ENCODE measurements around the gene TRIM17.
"Not testable (repeated sequence)": the region's sequence is repeated elsewhere in the genome, so short reads cannot be mapped to it uniquely, and the experiment has no call there.

TRIM17 gene

DNA sequence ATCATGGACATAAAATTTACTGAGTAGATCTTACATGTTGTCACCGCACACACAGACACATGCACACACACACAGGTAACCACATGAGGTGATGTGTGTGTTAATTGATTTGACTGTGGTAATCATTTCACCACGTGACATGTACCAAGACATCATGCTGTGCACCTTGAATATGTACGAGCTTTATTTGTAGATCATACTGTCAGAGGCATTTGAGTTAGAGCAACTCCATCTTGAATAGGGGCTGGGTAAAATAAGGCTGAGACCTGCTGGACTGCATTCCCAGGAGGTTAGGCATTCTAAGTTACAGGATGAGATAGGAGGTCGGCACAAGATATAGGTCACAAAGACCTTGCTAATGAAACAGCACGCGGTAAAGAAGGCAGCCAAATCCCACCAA is 31.7 kb upstream of the TRIM17 start:
- no peak for DNase-seq (ENCODE audit: low read depth)

DNA sequence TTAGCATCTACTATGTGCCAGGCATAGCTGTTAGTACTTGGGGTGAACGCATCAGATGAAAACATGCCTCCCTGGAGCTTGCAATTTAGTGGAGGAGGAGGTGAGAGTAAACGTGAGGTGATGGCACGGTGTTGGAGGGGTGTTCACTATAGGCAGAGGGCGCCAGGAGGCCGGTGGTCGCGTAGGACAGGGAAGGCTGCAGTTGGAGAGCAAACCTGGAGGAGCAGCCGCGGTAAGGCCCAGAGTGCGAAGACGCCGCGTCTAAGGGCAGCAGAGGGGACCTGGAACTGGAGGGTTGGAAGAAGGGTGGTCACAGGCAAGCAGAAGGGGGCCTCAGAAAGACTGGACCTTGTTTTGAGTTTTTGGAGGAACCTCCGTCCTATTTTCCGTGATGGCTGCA is 30.2 kb upstream of the TRIM17 start:
- no peak for DNase-seq (ENCODE audit: low read depth)

DNA sequence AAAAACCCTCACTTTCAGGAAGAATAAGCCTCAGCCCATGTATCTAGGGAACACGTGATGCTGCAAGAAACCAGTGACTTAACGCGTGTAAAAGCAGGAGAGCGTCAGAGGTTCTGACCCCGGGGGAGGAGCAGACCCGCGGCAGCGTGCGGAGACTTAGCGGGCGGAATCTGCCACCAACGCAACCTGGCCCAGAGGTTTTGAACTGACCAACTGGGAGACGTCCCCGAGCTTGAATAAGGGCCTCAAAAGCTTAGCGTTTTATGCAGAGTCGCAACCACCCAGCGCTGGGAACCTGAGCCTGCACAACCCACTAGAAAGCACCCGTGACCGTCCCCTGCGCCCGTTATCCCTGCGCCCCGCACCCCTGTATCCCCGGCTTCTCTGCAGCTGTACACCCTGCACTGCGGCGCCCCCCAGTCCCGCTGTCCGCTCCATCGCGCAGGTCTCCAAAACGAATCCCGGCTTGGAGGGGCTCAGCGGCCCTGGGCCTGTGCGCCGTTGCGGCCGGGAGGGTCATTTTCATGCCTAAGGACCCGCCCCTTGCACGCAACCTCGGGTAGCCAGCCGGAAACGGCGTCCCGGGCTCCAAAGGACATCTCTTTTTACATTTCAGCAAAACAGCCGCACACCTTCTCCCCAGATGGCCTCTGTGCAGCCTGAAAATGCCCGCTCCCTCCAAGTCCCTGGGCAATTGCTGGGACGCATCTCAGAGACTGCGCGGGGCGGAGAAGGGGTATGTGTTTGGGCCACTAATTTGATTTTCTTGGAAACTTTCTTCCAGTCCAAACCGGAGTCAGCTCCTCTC is 29.4 kb upstream of the TRIM17 start:
- peak; percentile 35 for DNase-seq (ENCODE audit: low read depth)

DNA sequence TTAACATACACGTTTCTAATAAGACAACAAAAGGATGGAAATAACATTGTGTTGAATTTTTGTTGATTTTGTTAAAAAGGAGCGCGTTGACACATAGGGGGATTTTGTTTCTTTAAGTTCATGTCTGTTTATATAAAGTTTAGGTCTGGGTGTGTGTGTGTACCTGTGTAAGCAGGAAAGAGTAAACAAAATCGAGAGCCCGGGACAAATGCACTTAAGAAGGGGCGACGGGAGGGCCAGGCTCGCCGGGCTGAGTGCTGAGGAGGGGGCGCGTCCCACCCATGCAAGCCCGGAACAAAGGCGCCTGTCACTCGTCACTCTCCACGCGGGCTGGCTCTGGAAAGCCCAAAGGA is 28.8 kb upstream of the TRIM17 start:
- DNase-seq (ENCODE audit: low read depth), result no peak

DNA sequence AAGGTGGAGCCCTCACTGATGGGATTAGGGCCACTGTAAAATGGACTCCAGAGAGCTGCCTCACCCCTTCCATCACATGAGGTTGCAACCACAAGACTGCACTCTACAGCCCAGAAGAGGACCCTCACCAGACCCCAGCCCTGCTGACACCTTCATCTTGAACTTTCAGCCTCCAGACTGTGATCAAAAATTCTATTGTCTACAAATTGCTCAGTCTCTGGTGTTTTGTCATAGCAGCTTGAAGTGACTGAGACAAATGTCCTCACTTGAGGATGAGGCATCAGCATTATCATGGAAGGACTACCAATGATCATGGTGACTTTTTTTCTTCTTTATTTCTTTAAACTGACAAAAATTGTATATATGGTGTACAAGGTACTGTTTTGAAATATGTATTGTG is 26.7 kb upstream of the TRIM17 start:
- DNase-seq (ENCODE audit: low read depth), result no peak

DNA sequence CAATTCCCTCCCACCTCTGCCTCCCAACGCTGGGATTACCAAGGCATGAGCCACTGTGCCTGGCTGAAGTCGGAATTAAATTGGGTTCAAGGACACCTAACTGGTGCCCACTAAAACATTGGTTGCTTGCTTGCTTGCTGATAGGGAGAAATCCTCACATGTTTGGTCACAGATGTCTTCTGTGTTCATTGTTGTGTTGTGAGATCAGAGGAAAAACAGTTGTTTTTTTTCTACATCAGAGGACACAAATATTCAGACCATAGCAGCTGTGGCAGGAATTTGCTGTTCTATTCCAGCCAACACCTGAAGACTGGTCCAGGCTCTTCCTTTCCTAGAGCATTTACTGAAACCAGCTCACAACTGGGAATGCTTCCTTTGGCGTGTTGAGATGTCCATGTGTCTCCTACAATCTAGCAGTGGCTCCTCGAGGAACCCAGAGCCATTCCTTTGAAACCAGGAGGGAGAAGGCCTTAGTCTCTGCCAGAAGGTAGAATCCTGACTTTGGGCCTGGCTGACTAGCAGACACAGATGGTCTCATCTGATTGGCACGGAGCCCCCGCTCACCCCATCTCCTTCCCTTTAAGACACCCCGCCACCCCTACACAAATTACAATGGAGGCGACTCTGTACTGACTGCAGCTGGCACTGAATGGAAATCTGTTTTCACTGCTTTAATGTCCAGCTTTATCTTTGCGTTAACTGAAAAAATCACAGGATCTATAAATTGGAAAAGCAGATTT is 24.3 kb upstream of the TRIM17 start:
- no peak for DNase-seq (ENCODE audit: low read depth)

DNA sequence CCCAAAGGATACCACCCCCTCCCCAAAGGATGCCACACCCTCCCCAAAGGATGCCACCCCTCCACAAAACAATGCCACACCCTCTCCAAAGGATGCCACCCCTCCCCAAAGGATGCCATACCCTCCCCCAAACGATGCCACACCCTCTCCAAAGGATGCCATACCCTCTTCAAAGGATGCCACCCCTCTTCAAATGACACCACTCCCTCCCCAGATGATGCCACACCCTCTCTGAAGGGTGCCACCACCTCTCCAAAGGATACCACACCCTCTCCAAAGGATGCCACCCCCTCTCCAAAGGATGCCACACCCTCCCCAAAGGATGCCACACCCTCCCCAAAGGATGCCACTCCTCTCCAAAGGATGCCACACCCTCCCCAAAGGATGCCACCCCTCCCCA is 21.6 kb upstream of the TRIM17 start:
- no peak for DNase-seq (ENCODE audit: low read depth)

DNA sequence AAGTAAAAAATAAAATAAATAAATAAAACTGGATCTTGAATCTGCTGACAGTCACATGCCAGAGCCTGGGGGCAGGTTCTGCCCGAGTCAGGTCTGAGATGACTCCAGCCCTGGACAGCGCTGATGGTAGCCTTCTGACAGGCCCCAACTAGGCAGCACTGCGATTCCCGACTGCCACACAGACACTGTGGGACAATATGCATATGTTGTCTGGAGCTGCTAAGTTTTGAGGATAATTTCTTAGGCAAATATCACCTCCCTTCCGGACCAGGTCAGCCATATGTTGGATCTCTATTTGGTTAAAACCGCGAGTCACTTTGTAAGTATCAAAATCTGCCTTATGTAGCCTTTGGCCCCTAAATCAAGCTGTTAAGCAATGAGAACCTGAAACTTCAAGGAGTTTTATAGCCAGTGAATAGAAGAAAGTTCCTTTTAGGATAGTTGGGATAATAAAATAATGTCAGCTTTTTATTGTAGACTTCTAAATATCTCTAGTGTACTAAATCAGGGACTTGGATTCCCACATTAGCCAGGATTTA is 20.8 kb upstream of the TRIM17 start:
- DNase-seq (ENCODE audit: low read depth), result no peak

DNA sequence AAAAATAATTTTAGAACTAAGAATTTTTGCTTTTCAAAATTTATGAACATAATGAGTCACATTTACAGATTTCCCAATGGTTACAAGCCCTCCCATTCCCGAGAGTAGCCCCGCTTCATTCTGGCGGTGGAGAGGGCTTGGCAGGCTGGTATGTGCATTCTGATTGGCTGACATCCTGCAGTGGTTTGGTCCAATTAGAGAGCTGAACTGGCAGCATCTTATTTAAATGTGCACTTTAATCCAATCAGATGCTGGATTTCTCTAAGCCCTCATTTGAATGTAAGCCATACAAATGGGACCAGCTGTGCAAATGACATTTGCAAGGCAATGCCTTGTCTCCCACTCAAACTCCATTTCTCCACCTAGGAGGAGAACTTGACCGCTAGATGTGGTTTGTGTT is 18.0 kb upstream of the TRIM17 start:
- DNase-seq (ENCODE audit: low read depth), result peak; percentile 14

DNA sequence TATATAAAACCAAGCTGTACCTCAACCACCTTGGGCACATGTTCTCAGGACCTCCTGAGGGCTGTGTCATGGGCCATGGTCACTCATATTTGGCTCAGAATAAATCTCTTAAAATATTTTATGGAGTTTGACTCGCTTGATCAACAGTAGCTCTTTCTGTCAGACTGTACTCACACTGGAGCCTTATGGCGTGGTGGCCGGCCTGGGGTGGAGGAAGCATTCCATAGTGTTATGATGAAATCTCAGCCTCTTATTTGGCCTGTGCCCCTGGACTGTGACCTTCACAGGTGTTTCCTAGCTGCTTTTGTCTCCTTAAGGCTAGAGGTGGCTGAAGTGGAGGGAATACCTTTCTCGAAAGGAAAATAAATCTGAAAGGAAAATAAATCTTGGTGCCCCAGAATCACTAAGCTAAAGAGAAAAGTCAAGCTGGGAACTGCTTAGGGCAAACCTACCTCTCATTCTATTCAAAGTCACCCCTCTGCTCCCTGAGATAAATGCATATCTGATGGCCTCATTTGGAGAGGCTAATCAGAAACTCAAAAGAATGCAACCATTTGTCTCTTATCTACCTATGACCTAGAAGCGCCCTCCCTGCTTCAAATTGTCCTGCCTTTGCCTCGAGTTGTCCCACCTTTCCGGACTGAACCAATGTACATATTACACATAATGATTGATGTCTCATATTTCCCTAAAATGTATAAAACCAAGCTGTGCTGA is 16.8 kb upstream of the TRIM17 start:
- DNase-seq (ENCODE audit: low read depth), result not testable (repeated sequence)

DNA sequence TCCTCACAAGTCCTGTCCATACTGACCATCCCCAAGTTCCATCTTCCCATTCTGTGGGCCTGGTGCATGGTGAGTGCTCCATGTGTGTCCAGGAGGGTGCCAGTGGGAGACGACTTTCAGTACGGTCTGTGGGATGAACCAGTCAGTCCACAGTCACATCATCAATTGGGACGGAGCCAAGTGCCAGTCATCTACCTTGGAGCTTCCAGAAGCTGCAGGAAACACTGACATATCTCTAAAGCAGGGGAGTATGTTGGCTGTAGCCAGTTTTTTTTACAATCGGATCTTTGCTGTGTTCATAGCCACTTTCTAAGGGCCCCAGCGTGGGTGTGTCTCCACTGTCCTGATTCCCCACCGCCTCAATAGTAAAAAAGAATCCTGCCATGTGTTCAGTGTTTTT is 13.6 kb upstream of the TRIM17 start:
- DNase-seq (ENCODE audit: low read depth), result no peak

DNA sequence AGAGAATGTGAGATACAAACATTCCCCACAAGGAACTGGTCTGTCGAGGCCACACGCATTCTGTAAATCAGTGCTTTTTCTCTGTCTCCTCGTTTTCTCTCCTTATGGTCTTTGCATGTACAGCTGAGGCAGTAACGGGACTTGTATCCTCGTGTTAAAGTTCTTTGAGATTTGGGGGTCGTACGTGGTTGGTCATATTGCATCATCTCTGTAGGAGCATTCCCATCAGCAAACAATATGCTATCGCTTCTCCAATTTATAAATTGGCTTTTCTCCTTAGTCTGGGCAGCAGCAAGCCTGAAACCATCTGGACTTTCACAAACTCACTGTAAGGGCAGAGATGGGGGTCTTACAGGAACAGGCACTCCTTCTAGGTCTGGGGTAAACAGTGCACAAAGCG is 13.0 kb upstream of the TRIM17 start:
- DNase-seq (ENCODE audit: low read depth), result no peak

DNA sequence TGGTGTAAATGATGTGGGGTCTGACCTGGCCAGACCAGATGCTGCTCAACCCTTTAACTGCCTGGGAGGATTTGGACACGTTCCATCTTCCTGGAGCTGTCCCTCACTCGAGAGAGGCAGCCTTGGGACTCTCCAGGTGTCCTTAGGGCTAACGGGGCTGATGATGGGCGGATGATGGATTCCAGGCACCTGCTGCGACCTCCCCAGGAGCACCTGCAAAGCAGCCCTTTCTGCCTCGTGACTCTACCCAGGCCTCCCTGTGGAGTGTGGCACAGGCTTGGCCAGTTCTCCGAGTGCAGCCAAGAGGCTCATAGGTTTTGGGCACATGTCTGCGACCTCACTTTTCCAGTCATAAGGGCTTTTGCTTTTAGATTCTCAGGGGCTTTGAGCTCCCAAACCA is 12.3 kb upstream of the TRIM17 start:
- no peak for DNase-seq (ENCODE audit: low read depth)

DNA sequence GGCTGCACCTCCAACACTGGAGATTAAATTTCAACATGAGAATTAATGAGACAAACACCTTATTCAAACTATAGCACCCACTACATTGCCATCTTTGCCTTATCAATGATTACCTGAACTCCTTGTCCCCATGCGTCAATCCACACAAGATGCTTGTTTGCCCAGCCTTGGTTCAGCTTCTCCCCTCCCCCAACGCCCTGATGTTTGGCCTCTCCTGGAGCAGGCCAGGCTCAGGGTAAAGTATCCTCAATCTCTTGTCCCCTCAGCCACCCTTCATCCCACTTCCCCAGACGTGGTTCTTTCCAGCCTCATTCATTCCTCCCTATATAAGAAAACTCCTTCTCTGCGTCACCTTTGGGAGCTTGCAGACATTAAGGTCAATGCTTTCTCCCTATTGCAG is 11.8 kb upstream of the TRIM17 start:
- no peak for DNase-seq (ENCODE audit: low read depth)

DNA sequence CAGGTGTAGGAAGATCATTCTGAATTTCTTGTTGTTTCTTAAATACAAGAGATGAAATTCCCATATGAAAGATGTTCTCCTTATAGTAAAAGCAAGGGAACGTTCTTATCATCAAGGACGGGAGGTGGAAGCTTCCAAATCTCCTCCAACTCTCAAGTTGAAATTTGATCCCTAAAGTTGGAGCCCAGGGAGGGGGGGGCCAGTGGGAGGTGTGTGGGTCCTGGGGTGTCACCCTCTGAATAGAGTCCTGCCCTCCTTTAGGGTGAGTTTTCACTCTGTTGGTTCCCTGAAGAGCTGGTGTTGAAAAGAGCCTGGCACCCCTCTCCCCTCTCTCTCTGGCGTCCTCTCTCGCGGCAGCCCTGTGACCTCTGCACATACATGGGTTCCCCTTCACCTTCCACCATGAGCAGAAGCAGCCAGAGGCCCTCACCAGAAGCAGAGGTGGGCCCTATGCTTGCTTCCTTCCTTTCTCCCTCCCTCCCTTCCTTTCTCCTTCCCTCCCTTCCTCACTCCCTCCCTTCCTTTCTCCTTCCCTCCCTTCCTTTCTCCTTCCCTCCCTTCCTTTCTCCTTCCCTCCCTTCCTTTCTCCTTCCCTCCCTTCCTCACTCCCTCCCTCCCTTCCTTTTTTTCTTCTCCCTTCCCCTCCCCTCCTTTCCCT is 10.0 kb upstream of the TRIM17 start:
- no peak for DNase-seq (ENCODE audit: low read depth)

DNA sequence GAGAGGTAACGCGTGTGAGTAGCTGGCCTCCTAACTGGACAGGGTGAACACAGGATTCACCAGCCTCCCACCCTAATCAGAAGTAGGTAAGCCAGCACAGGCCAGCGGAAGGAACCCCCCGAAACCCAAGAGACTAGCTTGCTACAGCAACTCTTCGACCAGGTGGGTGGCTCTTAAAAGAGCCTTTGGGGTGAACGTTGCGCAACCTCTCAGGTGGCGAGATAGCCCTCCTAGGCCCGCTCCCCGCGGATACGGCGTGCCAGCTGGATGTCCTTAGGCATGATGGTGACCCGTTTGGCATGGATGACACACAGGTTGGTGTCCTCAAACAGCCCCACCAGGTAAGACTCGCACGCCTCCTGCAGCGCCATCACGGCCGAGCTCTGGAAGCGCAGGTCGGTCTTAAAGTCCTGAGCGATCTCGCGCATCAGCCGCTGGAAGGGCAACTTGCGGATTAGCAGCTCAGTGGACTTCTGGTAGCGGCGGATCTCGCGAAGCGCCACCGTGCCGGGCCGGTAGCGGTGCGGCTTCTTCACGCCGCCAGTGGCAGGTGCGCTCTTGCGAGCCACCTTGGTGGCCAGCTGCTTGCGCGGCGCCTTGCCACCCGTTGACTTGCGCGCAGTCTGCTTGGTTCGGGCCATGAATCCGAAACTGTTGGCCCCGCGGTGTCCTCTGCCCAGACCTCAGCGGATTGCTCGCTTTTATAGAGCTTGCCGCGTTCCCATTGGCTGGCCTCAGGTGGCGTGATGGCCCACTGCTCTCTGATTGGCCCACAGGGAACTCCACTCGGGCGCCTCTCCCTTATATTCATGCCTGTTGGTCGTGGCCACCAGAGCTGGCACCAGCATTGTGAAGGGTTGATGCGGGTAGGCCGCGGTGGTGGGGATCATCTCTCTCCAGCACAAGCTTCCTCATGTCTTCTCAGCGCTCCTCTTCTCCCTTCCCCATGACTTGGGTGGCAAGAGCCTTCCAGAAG is 8.3 kb upstream of the TRIM17 start:
- no peak for DNase-seq (ENCODE audit: low read depth)

DNA sequence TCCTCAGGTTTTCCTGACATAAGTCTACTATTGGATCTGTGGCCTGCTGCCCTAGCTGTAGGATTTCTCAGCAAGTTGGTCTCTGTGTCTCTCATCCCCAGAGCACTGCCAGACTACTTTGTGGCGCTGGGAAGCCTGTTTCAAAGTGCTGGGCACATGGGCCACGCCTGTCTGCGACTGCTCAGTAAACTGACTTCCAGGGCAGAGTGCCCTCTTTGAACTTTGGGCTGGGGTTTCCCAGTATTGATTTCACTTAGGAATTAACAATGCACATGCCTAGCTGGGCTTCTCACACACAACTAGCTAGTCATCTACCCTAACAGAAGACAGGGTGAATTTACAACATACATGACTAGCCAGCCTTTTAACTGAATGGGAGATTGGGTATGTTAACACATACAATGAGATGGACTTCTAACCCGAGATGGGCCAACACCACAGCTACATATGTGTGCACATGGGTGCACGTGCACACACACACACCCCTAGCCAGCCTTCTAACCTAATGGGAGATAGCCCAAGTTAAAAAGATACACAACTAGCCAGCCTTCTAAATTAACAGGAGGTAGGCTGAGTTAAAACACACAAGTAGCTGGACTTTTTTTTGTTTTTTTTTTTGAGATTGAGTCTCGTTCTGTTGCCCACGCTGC is 6.9 kb upstream of the TRIM17 start:
- DNase-seq (ENCODE audit: low read depth), result no peak

DNA sequence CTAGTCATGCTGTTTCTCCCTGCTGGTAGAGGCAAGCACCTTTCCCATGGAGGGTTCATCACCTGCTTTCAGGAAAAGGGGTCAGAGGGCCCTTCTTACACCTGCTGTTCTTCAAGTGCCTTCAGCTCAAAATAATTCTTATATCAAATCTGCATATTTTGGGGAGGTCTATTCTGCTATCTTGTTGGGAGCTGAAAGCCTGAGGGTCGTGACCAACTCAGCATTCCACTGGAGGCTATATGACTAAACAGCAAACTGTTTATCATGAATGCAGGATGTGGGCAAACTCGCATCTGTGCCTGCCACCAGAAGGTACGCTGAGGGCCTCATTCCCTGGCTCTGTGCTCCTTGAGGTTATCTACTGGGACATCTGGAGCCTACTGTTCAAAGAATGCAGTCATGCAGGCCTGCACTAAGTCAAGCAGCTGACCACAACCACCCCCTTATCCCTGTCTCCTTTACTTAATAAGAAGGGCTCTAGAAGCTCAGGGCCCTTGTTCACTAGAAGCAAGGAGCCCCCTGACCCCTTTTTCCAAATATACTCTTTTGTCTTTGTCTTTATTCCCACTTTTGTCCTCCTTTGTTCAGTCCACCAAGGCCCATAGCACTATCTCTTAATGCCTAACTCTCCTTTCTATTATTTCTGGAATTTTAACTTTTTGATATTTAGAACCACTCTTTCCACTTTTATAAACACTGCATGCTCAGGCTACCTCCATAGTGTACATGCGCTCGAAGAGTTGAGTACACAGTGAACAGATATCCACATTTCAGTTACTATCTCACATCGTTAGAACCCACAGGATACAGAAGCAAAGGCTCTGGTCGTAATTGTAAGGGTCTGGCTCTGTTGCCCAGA is 4.5 kb upstream of the TRIM17 start:
- peak; percentile 78 for DNase-seq (ENCODE audit: low read depth)

DNA sequence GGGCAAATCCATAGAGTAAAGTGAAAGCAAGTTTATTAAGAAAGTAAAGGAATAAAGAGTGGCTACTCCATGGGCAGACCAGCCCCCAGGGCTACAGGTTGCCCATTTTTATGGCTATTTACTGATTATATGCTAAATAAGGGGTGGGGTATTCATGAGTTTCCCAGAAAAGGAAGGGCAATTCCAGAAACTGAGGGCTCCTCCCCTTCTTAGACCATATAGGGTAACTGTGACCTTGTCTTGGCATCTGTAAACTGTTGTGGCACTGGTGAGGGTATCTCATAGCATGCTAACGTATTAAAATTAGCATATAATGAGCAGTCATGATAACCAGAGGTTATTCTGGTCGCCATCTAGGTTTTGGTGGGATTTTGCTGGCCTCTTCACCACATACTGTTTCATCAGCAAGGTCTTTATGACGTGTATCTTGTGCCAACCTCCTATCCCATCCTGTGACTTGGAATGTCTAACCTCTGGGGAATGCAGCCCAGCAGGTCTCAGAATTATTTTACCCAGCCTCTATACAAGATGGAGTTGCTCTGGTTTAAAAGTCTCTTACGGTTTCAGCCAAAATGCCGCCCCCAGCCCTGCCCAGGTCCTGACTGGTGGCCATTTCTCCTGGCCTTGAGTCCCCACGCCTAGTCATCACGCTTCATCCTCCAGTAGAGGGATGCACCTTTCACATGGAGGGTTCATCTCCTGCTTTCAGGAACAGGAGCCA is 982 bp upstream of the TRIM17 start:
- peak; percentile 56 for DNase-seq (ENCODE audit: low read depth)
